Naive thymus-derived CD8-positive, alpha-beta T cell (primary cell): ENCODE results near the gene SHB. TPM values are rescaled to one million over a fixed set of nuclear protein-coding genes. Genes with fewer than 3 reads are reported as not detected.

ENCODE experiments used
- ATAC-seq, 2 donors: fragments of 150-1000 bp; cut with Tn5 transposase in 1 of 2; sonication (Bioruptor Pico), chemical (Tn5 transposase) in 1 of 2; 1 replicate in 1 of 2; 2 replicates in 1 of 2; pipeline ENCODE4 v1.10.0; 2021; ENCODE audit warnings: mild to moderate bottlenecking in 2 of 2, moderate library complexity in 2 of 2
- POLR2A ChIA-PET: fragments of 350-600 bp; sonication (Branson Sonifier 250); formaldehyde crosslinking; loops from one replicate; lab custom pipeline; 2021; ENCODE audit warnings: antibody characterized with exemption; lab: Charles Lee
- DNase-seq, 10 donors: peaks; one replicate each; pipeline versions ENCODE4 v3.0.0 to v3.0.0-alpha.2; 2020 to 2022
- H3K27ac Mint-ChIP-seq, 10 donors: one replicate each; pipeline ENCODE4 v1.8.0; 2020 to 2022; ENCODE audit warnings: mild to moderate bottlenecking in 10 of 10, mixed read lengths in 10 of 10, moderate library complexity in 4 of 10, inconsistent platforms in 1 of 10
- H3K27me3 Mint-ChIP-seq, 5 donors: one replicate each; pipeline ENCODE4 v1.8.0; 2021 to 2022; ENCODE audit warnings: mixed read lengths in 5 of 5
- H3K36me3 Mint-ChIP-seq, 3 donors: one replicate each; pipeline ENCODE4 v1.8.0; 2020 to 2022; ENCODE audit warnings: mixed read lengths in 3 of 3, mild to moderate bottlenecking in 2 of 3, inconsistent platforms in 1 of 3
- H3K4me1 Mint-ChIP-seq, 4 donors: one replicate each; pipeline ENCODE4 v1.8.0; 2021 to 2022; ENCODE audit warnings: mixed read lengths in 4 of 4
- H3K4me3 Mint-ChIP-seq, 10 donors: one replicate each; pipeline ENCODE4 v1.8.0; 2020 to 2022; ENCODE audit warnings: mild to moderate bottlenecking in 10 of 10, mixed read lengths in 10 of 10, moderate library complexity in 6 of 10, inconsistent platforms in 1 of 10
- H3K9me3 Mint-ChIP-seq, 9 donors: one replicate each; pipeline ENCODE4 v1.8.0; 2020 to 2022; ENCODE audit warnings: mixed read lengths in 9 of 9, mild to moderate bottlenecking in 3 of 9, inconsistent platforms in 1 of 9, moderate library complexity in 1 of 9
- polyA plus RNA-seq, 3 donors: library from polyadenylated mRNA; unstranded; fragments of 300-500 nt; fragmentation: Illumina TruSeq; gene quantifications; one replicate each; pipeline ENCODE4 v1.2.3, GENCODE V29; 2021
- total RNA-seq, 8 experiments: library from RNA in 2 of 8; stranded (reverse) in 2 of 8; gene quantifications; one replicate each; pipeline ENCODE4 v1.2.3 and lab custom pipeline; 2021 to 2026

Gene SHB
- total RNA-seq (1 to 10 TPM in 1 of 2 experiments, under 1 TPM in 1; 0.91 to 1.2 TPM), polyA plus RNA-seq (under 1 TPM; 0.20 to 0.54 (median 0.29) TPM), total RNA-seq (lab: John Stamatoyannopoulos, UW) (0 to 2.4 (median 0.71) reads per million in 6 experiments)

DNA sequence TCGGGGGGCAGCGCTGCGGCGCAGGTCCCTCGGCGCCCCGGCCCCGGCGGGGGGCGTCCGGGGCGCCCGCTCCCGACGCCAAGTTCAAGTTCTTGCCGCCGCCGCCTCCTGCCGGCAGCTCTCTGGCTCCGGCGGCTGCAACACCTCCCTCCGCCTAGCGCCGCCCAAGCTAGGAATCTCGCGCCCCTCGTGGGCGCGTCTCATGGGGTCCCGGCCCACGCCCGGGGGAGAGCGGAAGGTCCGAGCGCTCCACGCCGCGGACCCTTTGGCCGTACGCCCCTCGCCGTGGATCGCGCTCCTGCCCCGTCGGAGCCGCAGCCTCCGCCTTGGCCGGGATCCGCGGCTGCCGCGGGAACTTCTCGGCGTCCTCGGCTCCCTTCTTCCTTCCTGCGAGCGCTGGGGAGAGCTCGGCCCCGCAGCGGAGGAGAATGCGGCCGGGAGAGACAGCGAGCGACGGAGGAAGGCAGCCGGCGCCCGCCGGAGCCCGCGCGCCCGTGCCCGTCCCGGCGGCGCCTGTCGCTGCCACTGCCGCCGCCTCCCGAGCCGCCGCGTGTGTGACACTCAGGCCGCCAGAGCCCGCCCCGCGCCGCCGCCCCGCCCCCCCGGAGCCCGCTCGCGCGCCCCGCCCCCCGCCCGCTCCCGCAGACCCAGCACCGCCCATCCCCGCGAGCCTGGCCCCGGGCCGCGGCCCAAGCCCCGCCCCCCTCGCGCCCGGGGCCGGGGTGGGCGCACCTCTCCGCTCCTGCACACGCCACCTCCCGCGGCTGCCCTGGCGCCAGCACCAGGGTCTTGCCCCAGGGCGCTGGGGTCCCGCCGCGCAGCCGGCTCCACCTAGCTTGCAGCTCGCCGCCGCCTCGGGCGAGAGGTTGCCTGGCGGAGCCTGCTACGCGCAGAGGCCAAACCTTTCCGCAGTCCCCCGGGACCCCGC lies at the start of gene SHB:
SHB (minus strand) TSS at position 527 of the 928 bp plus-strand sequence. CDS start 582 bp downstream, outside the sequence.
- Mint-ChIP-seq H3K27ac (peak within 1 kb of the TSS; percentile 29 to 87 (median 70)), H3K4me3 (peak within 1 kb of the TSS; percentile 81 to 93 (median 88)), H3K4me1 (peaks cover 17 to 39% (median 26%) of the 10 kb centered on the region in 4 donors), H3K27me3 (peaks cover 0 to 7% (median 0%) of the 10 kb centered on the region in 5 donors), H3K9me3 (no peaks in the 10 kb centered on the region), H3K36me3 (no peaks in the 10 kb centered on the region)
- peak; percentile 45 to 89 (median 76) for DNase-seq
- ATAC-seq = peak; percentile 78 to 79
- POLR2A ChIA-PET = interaction anchor here (1.8 kb wide), 1 partner anchor 19 kb away, joined by 7 read pairs; no protein-coding TSS in a partner anchor

DNA sequence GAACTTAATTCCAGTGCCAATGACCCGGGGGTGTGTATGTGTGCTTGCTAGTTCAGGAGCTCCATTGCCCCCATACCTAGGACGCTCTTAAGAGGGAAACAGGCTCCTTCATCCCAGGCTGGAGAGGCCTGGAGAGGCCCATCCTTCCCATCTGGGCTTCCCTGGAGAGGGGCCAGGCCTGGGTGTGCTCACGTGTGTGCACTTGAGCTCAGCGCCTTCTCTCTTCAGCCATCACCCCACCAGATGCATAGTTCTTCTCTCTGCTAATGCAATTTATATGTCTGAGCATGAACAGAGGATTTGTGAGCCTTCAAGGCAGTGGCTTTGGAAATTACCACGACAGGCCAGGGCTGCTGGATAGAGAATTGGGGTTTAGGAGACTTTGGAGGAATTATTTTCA lies 48.6 kb upstream of the SHB start:
- ATAC-seq (no peak), DNase-seq (no peak)
- Mint-ChIP-seq H3K27ac (no peak overlapping the region), H3K9me3 (peaks cover 0 to 2% (median 0%) of the 10 kb centered on the region in 9 donors), H3K36me3 (no peaks in the 10 kb centered on the region), H3K4me1 (no peaks in the 10 kb centered on the region), H3K27me3 (peaks cover 3 to 30% (median 9%) of the 10 kb centered on the region in 5 donors), H3K4me3 (no peak overlapping the region)
- POLR2A ChIA-PET = no interaction called here

GRCh38 chr9:38114905-38115304 lies 45.9 kb upstream of the SHB start:
- H3K36me3 Mint-ChIP-seq = no peaks in the 10 kb centered on the region
- peak overlapping the region in 1 of 10 donors; percentile 6 for H3K27ac Mint-ChIP-seq
- H3K9me3 Mint-ChIP-seq = no peaks in the 10 kb centered on the region
- DNase-seq (no peak), ATAC-seq (no peak)
- peaks cover 3 to 36% (median 12%) of the 10 kb centered on the region in 5 donors for H3K27me3 Mint-ChIP-seq
- POLR2A ChIA-PET = no interaction called here
- H3K4me1 Mint-ChIP-seq = no peaks in the 10 kb centered on the region
- no peak overlapping the region for H3K4me3 Mint-ChIP-seq

DNA sequence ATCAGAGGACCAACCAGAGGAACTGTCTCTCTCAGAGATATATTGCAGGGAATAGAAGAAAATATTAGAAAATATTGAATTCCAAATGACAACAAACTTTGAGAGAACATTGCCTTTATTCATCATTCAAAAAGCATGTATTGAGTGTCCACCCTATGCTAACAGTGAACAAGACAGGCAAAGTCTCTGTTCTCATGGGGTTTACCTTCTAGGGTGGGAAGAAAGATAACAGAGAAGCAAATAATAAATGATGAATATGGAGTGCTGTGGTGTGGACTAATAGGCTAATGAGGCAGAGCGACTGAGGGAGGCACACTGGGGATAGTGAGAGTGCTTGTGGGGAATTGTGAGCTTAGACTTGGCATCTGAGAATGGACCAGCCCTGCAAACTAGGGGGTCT lies 43.4 kb upstream of the SHB start:
- ATAC-seq (no peak), DNase-seq (no peak)
- no peaks in the 10 kb centered on the region for H3K9me3 Mint-ChIP-seq
- POLR2A ChIA-PET = no interaction called here
- no peaks in the 10 kb centered on the region for H3K4me1 Mint-ChIP-seq
- no peak overlapping the region for H3K4me3 Mint-ChIP-seq
- no peaks in the 10 kb centered on the region for H3K36me3 Mint-ChIP-seq
- peak overlapping the region in 1 of 10 donors; percentile 15 for H3K27ac Mint-ChIP-seq
- peaks cover 4 to 17% (median 14%) of the 10 kb centered on the region in 5 donors for H3K27me3 Mint-ChIP-seq

GRCh38 chr9:38112049-38112448 lies 43.0 kb upstream of the SHB start:
- DNase-seq = no peak
- Mint-ChIP-seq H3K27me3 (peaks cover 4 to 17% (median 14%) of the 10 kb centered on the region in 5 donors), H3K9me3 (no peaks in the 10 kb centered on the region), H3K27ac (no peak overlapping the region), H3K36me3 (no peaks in the 10 kb centered on the region), H3K4me1 (no peaks in the 10 kb centered on the region), H3K4me3 (no peak overlapping the region)
- POLR2A ChIA-PET = no interaction called here
- ATAC-seq = no peak

DNA sequence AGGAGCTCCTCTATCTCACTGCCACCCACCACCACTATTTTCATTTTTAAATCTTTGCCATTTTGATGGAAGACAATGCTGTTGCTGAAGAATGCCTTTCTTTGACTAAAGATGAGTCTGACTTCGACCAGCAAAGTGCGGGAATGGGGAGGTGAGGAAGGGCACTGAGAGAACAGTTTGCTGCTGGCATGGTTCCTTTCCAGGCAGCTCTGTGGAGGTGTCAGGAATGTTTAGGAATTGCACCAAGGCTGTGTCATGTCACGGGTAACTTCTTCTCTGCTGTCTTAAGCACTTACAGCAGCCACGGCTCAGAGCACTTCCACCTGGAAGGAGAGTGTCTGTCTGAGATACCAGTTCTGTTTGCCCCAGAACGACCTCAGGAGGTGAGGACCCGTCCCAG lies 41.4 kb upstream of the SHB start:
- POLR2A ChIA-PET = no interaction called here
- no peak for ATAC-seq
- peaks cover 6 to 18% (median 13%) of the 10 kb centered on the region in 5 donors for H3K27me3 Mint-ChIP-seq
- H3K36me3 Mint-ChIP-seq = no peaks in the 10 kb centered on the region
- no peaks in the 10 kb centered on the region for H3K9me3 Mint-ChIP-seq
- H3K4me1 Mint-ChIP-seq = no peaks in the 10 kb centered on the region
- no peak overlapping the region for H3K27ac Mint-ChIP-seq
- no peak for DNase-seq
- H3K4me3 Mint-ChIP-seq = no peak overlapping the region

DNA sequence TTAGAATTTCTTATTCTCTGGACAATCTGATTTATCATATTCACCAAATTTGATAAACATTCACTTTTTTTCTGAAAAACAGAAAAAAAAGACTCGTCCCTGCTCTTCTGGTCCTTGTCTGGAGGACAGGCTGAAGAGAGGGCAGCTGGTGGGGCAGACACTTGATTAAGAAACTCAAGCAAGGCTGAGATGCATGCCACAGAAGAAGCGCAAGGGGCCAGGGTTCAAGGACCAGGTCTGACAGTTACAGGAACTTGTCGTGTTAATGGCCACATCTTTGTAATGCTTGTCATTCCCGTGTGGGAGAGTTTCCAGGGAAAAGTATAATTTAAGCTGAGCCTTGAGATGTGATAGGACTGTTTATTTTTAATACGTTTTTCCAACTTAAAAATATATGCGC lies 40.6 kb upstream of the SHB start:
- Mint-ChIP-seq H3K4me1 (no peaks in the 10 kb centered on the region), H3K4me3 (no peak overlapping the region), H3K27me3 (peaks cover 9 to 27% (median 12%) of the 10 kb centered on the region in 5 donors), H3K27ac (peak overlapping the region in 1 of 10 donors; percentile 53), H3K36me3 (no peaks in the 10 kb centered on the region), H3K9me3 (no peaks in the 10 kb centered on the region)
- POLR2A ChIA-PET = no interaction called here
- ATAC-seq (no peak), DNase-seq (no peak)

GRCh38 chr9:38108326-38108725 lies 39.3 kb upstream of the SHB start:
- no peak overlapping the region for H3K27ac Mint-ChIP-seq
- peaks cover 12 to 40% (median 20%) of the 10 kb centered on the region in 5 donors for H3K27me3 Mint-ChIP-seq
- no peaks in the 10 kb centered on the region for H3K36me3 Mint-ChIP-seq
- H3K4me1 Mint-ChIP-seq = no peaks in the 10 kb centered on the region
- POLR2A ChIA-PET = no interaction called here
- H3K4me3 Mint-ChIP-seq = no peak overlapping the region
- no peak for ATAC-seq
- peaks cover 0 to 2% (median 0%) of the 10 kb centered on the region in 9 donors for H3K9me3 Mint-ChIP-seq
- DNase-seq = no peak

- no peak overlapping the region for H3K27ac Mint-ChIP-seq
- H3K27me3 Mint-ChIP-seq = peaks cover 13 to 41% (median 21%) of the 10 kb centered on the region in 5 donors
- ATAC-seq (no peak), DNase-seq (no peak)
- peaks cover 0 to 2% (median 0%) of the 10 kb centered on the region in 9 donors for H3K9me3 Mint-ChIP-seq
- H3K4me3 Mint-ChIP-seq = no peak overlapping the region
- no peaks in the 10 kb centered on the region for H3K36me3 Mint-ChIP-seq
- H3K4me1 Mint-ChIP-seq = no peaks in the 10 kb centered on the region
- POLR2A ChIA-PET = no interaction called here
These were observed 38.8 kb upstream of the SHB start for GRCh38 chr9:38107811-38108304.

- no peak overlapping the region for H3K4me3 Mint-ChIP-seq
These were observed 38.4 kb upstream of the SHB start for GRCh38 chr9:38107405-38107804.

DNA sequence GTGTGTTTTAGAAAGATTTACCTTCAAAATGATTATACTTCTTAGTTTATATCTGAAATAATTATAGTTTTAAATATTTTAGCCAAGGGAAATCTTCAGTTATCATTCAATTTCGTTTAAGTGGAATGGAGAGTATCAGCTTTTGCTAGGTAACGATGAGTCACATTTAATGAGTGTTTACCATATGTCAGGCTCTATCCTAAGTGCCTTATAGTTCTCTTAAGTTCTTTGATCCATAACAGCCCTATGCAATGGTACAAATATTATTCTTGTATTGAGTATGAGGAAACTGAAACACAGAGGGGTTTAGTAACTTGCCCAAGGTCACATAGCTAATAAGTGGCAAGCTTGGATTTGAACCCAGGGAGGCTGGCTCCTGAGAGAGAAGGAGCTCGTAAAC lies 37.5 kb upstream of the SHB start:
- Mint-ChIP-seq H3K27me3 (peaks cover 10 to 31% (median 16%) of the 10 kb centered on the region in 5 donors), H3K4me3 (no peak overlapping the region), H3K4me1 (no peaks in the 10 kb centered on the region), H3K27ac (no peak overlapping the region), H3K9me3 (peaks cover 0 to 2% (median 0%) of the 10 kb centered on the region in 9 donors), H3K36me3 (no peaks in the 10 kb centered on the region)
- ATAC-seq (no peak), DNase-seq (no peak)
- POLR2A ChIA-PET = no interaction called here

More at GRCh38 chr9:38107405-38107804, 38.4 kb upstream of the SHB start:
- POLR2A ChIA-PET = no interaction called here
- H3K36me3 Mint-ChIP-seq = no peaks in the 10 kb centered on the region
- H3K27me3 Mint-ChIP-seq = peaks cover 10 to 37% (median 17%) of the 10 kb centered on the region in 5 donors
- H3K27ac Mint-ChIP-seq = no peak overlapping the region
- H3K4me1 Mint-ChIP-seq = no peaks in the 10 kb centered on the region
- peaks cover 0 to 2% (median 0%) of the 10 kb centered on the region in 9 donors for H3K9me3 Mint-ChIP-seq
- no peak for DNase-seq
- ATAC-seq = no peak

DNA sequence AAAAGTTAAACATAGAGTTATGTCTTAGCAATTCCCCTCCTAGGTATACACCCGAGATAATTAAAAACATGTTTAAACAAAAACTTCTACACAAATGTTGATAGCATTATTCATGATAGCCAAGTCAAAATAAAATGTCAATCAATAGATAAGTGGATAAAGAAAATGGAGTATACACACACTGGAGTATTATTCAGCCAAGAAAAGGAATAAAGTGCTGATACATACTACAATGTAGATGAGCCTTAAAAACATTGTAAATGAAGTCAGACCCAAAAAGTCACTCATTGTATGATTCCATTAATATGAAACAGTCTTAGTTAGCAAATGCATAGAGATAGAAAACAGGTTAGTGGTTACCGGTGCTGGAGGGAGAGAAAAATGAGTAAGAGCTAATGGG lies 34.3 kb upstream of the SHB start:
- Mint-ChIP-seq H3K27ac (no peak overlapping the region), H3K27me3 (peaks cover 10 to 41% (median 24%) of the 10 kb centered on the region in 5 donors), H3K36me3 (no peaks in the 10 kb centered on the region), H3K9me3 (peaks cover 0 to 2% (median 0%) of the 10 kb centered on the region in 9 donors), H3K4me1 (no peaks in the 10 kb centered on the region), H3K4me3 (no peak overlapping the region)
- ATAC-seq (no peak), DNase-seq (no peak)
- POLR2A ChIA-PET = no interaction called here

GRCh38 chr9:38101423-38101822 lies 32.4 kb upstream of the SHB start:
- Mint-ChIP-seq H3K27ac (no peak overlapping the region), H3K4me3 (no peak overlapping the region), H3K9me3 (peaks cover 0 to 2% (median 0%) of the 10 kb centered on the region in 9 donors), H3K27me3 (peaks cover 7 to 41% (median 24%) of the 10 kb centered on the region in 5 donors), H3K36me3 (no peaks in the 10 kb centered on the region), H3K4me1 (no peaks in the 10 kb centered on the region)
- POLR2A ChIA-PET = no interaction called here
- no peak for DNase-seq
- ATAC-seq = no peak
